ENCODE data around the gene SELPLG. TPM values are rescaled to one million over a fixed set of nuclear protein-coding genes. Genes with fewer than 3 reads are reported as not detected.
"Not testable (repeated sequence)": the region's sequence is repeated elsewhere in the genome, so short reads cannot be mapped to it uniquely, and the experiment has no call there.

SELPLG gene
- total RNA-seq, 1 experiment from 2014 or later: 1.1 TPM

DNA sequence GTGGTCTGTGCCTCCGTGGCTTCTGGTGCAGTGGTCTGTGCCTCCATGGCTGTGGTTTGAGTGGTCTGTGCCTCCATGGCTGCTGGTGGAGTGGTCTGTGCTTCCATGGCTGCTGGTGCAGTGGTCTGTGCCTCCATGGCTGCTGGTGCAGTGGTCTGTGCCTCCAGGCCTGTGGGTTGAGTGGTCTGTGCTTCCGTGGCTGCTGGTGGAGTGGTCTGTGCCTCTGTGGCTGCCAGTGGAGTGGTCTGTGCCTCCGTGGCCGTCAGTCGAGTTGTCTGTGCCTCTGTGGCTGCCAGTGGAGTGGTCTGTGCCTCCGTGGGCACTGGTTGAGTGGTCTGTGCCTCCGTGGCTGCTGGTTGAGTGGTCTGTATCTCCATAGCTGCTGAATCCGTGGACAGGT, 10.1 kb downstream of the SELPLG start:
- DNase-seq (ENCODE audit: low spot score): no peak
- in situ Hi-C loops (cut with HindIII; ENCODE audit: low sequenced_read_pairs): no loop called here

DNA sequence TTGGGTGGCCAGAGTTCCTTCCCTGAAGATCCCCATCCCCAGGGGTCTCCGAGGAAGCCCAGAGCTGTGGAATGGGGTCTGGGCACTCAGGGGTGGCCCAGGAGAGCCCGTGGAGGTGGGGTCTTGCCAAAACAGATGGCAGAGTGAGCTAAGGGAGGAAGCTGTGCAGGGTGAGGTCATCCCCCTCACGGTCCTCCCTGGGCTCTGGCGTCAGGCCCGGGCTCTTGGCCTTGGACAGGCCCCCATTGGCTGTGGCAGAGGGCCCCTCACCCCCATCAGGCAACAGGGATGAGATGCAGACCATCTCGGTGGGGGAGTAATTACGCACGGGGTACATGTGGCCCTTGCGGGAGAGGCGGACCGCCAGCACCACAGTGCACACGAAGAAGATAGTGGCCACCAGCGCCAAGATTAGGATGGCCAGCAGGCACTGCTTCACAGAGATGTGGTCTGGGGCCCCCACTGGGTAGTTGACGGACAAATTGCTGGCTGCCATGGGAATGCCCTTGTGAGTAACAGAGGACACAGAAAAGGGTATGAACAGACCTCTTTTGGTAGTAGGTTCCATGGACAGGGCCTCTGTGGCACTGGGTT, 10.7 kb downstream of the SELPLG start:
- no peak for DNase-seq (ENCODE audit: low spot score)
- in situ Hi-C loops (cut with HindIII; ENCODE audit: low sequenced_read_pairs): no loop called here

DNA sequence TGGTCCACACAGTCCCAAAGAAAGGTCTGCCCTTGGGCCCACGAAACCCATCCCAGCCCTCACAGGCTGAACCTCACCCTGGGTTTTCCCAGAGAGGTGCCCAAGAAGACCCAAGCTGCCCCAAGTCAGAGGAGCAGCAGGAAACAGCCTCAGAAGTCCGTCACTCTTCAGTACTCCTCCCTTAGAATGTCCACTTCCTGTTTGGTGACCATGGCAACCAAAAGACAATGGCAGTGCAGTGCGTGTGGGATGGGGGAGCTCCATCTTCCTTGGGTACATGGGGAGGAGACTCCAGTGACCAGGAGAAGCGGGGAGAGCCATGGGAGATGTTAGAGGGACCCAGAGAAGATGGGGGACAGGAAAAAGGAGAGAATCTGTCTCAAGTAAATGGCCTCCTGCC, 11.3 kb downstream of the SELPLG start:
- DNase-seq (ENCODE audit: low spot score): no peak
- in situ Hi-C loops (cut with HindIII; ENCODE audit: low sequenced_read_pairs): no loop called here

DNA sequence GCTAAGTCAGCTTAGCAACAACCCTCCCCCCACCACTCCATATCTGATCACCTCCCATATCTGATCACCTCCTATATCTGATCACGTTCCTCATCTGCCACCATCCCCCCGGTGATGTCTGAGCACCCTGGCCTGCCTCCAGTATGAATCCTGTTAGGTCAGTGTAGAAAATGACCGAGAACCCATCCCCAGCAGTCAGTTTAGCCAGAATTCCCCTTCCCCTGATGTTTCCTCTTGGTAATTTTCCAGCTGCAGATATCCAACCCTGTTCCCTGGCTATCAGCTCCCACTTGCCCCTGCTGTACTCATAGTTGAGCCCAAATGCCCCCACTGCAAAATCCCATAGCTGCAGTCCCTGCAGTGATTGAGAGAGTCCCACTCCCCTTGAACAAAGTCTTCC, 12.5 kb downstream of the SELPLG start:
- in situ Hi-C loops (cut with HindIII; ENCODE audit: low sequenced_read_pairs): no loop called here
- no peak for DNase-seq (ENCODE audit: low spot score)

DNA sequence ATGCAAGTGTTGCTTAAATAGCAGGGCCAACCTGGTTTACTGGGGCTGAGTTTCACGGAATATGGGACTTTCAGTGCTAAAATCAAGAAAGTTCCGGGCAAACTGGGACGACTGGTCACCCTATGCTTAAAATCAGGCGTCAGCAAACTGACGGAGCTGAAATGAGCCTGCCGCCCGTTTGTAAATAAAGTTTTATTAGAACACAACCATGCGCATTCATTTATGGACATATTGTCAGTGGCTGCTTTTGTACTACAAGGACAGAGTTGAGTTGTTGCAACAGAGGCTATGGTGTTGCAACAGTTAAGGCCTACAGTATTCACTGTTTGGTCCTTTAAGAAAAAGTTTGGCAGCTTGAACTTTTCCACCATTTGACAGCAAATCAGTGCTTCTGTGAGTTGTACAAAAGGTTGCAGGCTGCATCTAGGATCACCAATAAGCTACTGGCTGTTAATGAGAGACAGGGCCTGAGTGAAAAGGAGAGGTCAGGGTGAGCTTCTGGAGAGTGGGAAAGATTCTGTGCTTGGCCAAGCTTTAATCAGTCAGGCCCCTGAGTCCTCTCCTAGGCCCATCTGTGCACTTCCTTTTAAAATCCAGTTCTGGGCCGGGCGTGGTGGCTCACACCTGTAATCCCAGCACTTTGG, 13.3 kb downstream of the SELPLG start:
- in situ Hi-C loops (cut with HindIII; ENCODE audit: low sequenced_read_pairs): no loop called here

DNA sequence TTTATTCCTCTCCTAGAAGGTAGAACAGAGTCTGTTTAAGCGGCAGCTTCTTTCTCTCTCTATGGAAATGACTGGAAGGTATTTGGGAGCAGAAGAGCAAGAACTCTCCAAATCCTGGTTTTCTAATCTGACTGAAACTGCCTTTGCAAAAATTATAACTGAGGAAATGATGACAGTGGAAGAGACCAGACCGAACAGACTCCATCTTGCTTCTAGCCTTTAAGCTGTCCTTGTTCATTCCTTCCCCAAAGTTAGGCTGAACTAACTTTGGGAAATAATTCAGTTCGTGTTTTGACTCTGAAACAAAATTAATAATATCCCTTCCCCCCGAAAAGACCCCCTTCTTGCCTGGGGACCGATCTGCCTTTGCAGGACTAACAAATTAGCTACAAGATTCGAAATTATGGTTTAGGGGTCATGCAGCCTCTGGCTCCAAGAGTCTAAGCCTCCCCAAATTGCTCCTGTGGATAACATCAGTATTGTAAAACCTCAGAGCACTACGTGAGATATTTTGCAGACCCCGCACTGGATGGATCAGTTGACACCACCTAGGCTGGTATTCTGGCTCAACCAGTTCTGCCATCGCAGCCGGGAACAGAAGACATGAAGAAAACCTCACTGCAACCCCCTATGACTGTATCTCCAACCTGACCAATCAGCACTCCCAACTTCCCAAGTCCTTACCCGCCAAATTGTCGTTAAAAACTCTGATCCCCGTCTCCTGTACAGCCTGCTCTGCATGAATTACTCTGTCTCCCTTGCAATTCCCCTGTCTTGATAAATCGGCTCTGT, 14.1 kb downstream of the SELPLG start:
- no peak for DNase-seq (ENCODE audit: low spot score)
- in situ Hi-C loops (cut with HindIII; ENCODE audit: low sequenced_read_pairs): no loop called here

More for the DNA sequence above, 13.3 kb downstream of the SELPLG start:
- no peak for DNase-seq (ENCODE audit: low spot score)

DNA sequence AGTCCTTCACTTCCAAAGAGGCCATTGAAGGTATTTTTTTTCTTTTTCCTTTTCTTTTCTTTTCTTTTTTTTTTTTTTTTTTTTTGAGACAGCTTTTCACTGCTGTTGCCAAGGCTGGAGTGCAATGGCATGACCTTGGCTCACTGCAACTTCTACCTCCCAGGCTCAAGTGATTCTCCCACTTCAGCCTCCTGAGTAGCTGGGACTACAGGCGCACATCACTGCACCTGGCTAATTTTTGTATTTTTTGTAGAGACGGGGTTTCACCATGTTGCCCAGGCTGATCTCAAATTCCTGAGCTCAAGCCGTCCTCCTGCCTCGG, 14.8 kb downstream of the SELPLG start:
- in situ Hi-C loops (cut with HindIII; ENCODE audit: low sequenced_read_pairs); DNase-seq (ENCODE audit: low spot score): not testable (repeated sequence)

DNA sequence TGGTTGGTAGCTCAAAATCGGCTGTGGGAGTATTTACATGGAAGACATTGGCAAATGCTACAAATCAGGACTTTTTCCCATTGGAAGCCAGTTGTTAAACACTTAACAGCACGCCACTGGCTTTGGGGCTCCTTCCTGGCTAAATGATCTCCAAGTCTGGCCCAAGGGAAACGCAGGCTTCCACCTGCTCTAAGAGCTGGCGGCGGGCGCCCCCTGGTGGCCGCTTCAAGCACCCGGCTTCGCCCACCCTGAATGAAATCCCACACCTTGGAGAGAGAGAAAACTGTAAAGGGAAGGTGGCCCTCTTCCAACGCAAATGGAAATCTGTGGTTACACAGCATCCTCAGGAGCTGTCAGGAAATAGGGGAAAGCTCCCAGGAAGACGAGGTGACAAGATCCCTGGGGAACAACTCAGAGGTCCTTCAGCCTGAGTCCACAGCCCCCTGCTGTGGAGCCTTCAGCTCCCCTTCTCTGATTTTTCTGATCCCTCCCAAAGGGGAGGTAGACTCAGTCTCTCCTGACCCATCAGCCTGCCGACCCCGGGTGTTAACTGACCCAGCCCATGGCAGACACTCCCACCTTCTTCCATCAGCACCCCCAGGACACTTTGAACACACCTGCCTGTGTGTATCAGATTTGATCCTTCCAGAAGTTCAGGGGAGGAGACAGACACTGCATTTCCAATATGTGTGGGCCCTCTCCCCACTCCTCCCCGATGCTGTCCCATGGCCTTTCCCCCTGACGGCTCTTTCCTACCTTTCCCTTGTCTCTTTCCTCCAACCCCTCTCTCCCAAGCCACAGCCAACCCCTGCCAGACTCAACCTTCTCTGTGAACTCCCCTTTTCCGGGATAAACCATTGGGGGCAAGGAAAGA, 15.4 kb downstream of the SELPLG start:
- in situ Hi-C loops (cut with HindIII; ENCODE audit: low sequenced_read_pairs): no loop called here
- DNase-seq (ENCODE audit: low spot score): peak; percentile 79

DNA sequence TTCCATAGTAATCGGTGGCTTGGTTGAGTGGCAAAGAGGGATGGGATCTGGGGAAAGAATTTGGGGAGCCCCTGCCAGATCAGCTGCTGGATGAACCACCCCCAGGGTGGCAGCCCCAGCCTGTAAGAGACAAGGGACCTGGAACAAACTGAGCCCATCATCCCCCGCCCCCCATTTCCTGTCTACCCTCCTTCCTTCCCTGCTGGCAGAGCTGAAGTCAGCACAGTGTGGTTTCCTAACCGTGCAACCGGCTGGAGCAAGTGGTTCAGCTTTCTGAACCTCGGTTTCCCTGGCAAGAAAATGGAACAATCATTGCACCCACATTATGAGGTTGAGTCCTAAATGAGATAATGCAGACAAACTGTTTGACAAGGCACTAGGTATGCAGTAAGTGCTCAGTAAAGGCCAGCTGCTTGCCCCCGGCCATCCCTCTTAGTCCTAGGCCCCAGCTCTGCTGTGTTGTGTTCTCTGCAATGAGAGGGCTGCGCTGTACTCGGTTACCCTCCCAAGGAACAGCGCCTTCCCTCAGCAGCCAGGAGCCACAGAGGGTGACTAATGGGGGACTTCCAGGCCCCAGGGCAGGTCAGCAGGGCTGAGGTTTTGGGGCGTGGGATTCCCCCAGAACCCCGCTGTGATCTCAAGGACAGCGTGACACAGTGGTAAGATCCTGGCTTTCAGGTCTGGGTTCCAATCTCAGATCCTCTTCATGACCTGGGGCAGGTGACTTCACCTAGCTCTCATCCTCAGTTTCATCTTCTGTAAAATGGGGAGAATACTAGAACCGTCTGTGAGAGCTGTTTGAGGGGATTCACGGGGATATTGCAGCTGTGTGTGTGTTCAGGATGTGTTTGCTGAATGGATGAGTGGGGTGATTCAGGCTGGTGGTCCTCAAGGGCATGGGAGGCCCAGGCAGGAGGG, 16.5 kb downstream of the SELPLG start:
- in situ Hi-C loops (cut with HindIII; ENCODE audit: low sequenced_read_pairs): no loop called here
- DNase-seq (ENCODE audit: low spot score): no peak

DNA sequence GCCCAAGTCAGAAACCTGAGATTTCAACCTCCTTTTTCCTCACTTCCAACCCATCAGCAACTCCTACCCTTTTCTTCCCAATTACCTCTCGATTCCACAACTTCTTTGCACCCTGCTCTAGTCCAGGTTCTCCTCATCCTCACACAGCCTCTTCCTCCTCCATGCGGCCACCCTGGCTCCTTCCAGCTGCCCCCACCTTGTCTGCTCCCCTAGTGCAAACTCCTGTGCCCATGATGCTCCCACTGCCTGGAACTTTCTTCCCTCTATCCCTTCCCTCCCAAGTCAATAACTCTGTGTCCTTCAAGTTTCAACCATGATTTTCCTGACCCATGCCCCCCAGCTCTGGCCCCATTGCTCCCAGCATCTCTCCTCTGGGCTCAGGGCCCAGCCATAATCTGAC, 17.3 kb downstream of the SELPLG start:
- in situ Hi-C loops (cut with HindIII; ENCODE audit: low sequenced_read_pairs): no loop called here
- no peak for DNase-seq (ENCODE audit: low spot score)

DNA sequence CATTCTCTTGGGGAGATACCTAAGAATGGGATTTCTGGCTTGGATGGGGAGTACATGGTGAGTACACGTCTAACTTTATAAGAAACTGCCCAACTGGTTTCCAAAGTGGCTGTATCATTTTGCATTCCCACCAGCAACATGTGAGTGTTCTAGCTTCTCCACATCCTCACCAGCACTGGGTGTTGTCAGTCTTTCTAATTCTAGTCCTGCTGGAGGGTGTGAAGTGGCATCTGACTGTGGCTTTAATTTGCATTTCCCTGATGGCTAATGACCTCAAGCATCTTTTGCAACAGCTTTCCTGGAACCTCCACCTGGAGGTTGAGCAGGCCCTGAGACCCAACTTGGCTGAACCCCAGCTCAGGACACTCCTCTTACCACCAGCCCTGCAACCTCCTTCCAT, 17.8 kb downstream of the SELPLG start:
- no peak for DNase-seq (ENCODE audit: low spot score)

DNA sequence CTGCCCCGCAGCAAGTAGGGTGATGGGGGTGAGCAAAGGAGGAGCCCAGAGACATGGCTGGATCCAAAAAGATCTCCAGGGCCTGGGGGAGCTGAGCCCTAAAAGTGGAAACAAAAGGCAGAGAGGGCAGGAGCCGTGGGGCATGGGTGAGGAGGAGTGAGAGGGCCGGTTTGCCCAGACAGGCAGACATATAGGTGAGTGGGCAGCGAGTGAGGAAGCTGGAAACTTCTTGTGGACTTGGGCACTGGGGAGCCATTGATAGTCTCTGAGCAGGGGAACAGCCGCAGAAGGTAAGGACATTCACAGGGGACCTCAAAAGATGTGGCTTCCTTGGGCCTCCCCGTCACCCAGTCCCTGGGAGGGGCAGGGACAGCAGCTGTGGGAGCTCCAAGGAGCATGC, 19.1 kb downstream of the SELPLG start:
- in situ Hi-C loops (cut with HindIII; ENCODE audit: low sequenced_read_pairs): no loop called here

More for the DNA sequence above, 17.8 kb downstream of the SELPLG start:
- in situ Hi-C loops (cut with HindIII; ENCODE audit: low sequenced_read_pairs): no loop called here

DNA sequence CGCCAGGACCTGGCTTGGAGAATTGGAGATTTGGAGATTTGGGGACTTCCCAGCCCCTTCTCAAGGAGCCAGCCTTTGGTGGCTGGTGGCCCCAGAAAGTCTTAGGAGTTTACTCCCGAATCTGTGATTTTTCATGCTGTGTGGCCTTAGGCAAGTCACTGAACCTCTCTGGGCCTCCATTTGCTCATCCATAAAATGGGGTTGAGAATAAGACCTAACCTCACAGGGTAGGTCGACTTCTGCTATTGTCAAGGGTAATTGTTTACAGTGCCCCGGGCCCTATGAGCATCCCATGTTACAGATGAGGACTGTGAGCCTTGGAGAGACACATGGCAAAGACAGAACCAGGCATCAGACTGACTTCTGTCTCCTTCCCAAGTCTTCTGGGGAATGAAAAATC, 19.7 kb downstream of the SELPLG start:
- no peak for DNase-seq (ENCODE audit: low spot score)
- in situ Hi-C loops (cut with HindIII; ENCODE audit: low sequenced_read_pairs): no loop called here

More for the DNA sequence above, 19.1 kb downstream of the SELPLG start:
- DNase-seq (ENCODE audit: low spot score): no peak

DNA sequence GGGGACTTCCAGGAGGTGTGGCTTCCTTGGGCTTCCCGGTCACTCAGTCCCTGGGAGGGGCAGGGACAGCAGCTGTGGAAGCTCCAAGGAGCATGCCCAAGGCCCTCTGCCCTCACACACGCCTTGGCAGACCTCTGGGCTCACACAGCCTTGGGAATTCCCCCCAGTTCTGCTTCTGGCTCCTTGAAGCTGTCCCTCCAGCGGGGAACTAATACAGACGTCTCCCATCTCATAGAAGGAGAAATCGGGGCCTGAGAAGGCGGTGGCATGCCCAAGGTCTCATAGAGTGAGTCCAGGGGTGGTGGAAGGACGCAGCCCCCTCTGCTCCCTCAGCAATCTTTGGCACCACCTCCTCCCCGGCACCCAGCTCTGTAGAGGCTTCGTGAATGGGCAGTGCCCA, 20.1 kb downstream of the SELPLG start:
- in situ Hi-C loops (cut with HindIII; ENCODE audit: low sequenced_read_pairs): no loop called here

DNA sequence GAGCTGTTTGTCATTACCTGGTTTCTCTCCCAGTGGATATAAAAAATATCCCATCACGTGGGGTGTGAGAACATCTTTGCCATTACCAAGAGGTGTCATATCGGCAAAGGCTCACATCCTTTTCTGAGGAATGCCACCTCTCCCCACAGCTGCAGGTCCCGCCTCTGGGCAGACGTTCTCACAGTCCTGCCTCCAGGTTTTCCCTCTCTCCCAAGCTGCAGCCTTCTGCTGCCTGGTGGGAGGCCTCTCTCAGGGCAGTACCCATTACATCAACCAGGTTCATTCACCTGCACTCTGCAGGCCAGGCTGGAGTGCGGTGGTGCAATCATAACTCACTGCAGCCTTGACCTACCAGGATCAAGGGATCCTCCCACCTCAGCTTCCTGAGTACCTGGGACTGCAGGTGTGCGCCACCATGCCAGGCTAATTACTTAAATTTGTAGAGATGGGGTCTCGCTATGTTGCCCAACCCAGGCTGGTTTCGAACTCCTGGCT, 20.9 kb downstream of the SELPLG start:
- in situ Hi-C loops (cut with HindIII; ENCODE audit: low sequenced_read_pairs): no loop called here
- DNase-seq (ENCODE audit: low spot score): no peak

More for the DNA sequence above, 20.1 kb downstream of the SELPLG start:
- no peak for DNase-seq (ENCODE audit: low spot score)

DNA sequence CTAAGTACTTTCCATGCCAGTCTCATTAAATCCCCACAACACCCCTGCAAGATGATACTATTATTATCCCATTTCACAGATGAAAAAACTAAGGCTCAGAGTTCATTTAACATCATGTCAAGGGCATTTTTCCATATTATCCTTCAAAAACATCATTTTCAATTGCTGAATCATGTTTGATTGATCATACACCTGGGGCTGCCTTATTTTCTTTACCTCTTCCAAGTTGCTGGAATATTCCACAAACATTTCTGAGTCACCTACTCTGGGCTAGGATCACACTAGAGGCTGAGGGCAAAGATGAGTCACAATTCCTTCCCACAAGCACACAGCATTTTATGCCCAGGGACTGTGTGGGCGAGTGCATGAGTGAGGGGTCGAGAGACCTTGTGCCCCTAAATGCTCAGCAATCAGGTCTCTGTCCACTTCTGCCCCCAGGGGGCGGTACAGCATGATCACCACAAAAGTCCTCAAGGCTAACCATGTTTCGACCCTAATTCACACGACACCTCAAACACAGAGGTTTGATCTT, 21.7 kb downstream of the SELPLG start:
- no peak for DNase-seq (ENCODE audit: low spot score)

DNA sequence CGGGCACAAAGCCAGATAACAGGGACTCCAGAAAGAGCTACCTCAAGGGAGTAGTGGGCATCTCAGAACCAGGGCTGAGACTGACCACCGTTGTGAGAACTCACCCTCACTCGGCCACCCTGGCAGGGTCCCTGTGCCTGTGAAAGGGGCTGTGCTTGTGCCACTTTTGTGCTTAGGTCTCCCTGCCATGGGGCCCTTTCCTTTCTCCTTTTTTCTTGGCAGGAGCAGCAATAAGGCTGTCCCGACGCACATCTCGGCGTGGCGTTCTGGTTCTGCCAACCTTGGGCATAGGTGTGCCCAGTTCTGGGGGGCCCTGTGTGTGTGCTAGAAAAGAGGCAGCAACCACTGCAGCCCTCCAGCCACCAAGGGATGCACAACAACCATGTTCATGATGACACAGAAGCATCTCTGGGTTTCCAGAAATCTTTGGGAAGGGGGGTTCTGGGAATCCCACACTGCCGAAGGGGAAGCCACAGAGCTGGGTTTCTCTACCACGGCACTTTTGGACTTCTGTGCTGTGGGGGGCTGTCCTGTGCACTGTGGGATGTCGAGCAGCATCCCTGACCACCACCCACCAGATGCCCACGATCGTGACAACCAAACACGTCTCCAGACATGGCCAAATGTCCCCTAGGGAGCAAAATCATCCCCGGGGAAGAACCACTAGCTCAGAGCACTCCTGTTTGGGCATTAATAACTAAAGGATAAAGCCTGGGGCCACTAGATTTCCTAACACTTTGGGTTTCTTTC, 22.7 kb downstream of the SELPLG start:
- DNase-seq (ENCODE audit: low spot score): no peak
- in situ Hi-C loops (cut with HindIII; ENCODE audit: low sequenced_read_pairs): no loop called here

More for the DNA sequence above, 21.7 kb downstream of the SELPLG start:
- in situ Hi-C loops (cut with HindIII; ENCODE audit: low sequenced_read_pairs): no loop called here

Data from G401 (cell line).